Glutamatergic neuron (in vitro differentiated cells): Measurements from ENCODE around the gene GPR108. TPM values are rescaled to one million over a fixed set of nuclear protein-coding genes. Genes with fewer than 3 reads are reported as not detected.

Experiments used
- DNase-seq: peaks from one replicate; pipeline ENCODE4 v3.0.0; 2022
- H3K27ac Mint-ChIP-seq: one replicate; pipeline ENCODE4 v1.8.0; 2020; ENCODE audit warnings: mild to moderate bottlenecking, mixed read lengths, inconsistent platforms; ENCODE audit not compliant: unreplicated experiment
- H3K27me3 Mint-ChIP-seq: one replicate; pipeline ENCODE4 v1.8.0; 2020; ENCODE audit warnings: mild to moderate bottlenecking, moderate library complexity, mixed read lengths, inconsistent platforms; ENCODE audit not compliant: unreplicated experiment
- H3K36me3 Mint-ChIP-seq: one replicate; pipeline ENCODE4 v1.8.0; 2020; ENCODE audit warnings: mild to moderate bottlenecking, mixed read lengths, inconsistent platforms; ENCODE audit not compliant: unreplicated experiment
- H3K4me1 Mint-ChIP-seq: one replicate; pipeline ENCODE4 v1.8.0; 2020; ENCODE audit warnings: mild to moderate bottlenecking, low read depth, mixed read lengths, inconsistent platforms; ENCODE audit not compliant: unreplicated experiment
- H3K4me3 Mint-ChIP-seq: one replicate; pipeline ENCODE4 v1.8.0; 2020; ENCODE audit warnings: mild to moderate bottlenecking, mixed read lengths, inconsistent platforms; ENCODE audit not compliant: unreplicated experiment
- H3K9me3 Mint-ChIP-seq: one replicate; pipeline ENCODE4 v1.8.0; 2020; ENCODE audit warnings: mild to moderate bottlenecking, moderate library complexity, mixed read lengths, inconsistent platforms; ENCODE audit not compliant: unreplicated experiment
- total RNA-seq: library from RNA; stranded (reverse); fragmentation: NEBNext Ultra II Directional; extraction: Animal tissue kit (Norgen Biotek cat#: 25700); gene quantifications from one replicate; pipeline ENCODE4 v1.2.1, GENCODE V29; 2021; ENCODE audit not compliant: unreplicated experiment
- TF ChIP-seq, protein P1 (sequence below): fragments of 200-600 bp; sonication (generic); IDR thresholded peaks from one replicate; pipeline ENCODE4 v1.5.0; 2021; ENCODE audit not compliant: partially characterized antibody, unreplicated experiment

GPR108 gene
- total RNA-seq, 1 donor from 2014 or later: 44.2 TPM

DNA sequence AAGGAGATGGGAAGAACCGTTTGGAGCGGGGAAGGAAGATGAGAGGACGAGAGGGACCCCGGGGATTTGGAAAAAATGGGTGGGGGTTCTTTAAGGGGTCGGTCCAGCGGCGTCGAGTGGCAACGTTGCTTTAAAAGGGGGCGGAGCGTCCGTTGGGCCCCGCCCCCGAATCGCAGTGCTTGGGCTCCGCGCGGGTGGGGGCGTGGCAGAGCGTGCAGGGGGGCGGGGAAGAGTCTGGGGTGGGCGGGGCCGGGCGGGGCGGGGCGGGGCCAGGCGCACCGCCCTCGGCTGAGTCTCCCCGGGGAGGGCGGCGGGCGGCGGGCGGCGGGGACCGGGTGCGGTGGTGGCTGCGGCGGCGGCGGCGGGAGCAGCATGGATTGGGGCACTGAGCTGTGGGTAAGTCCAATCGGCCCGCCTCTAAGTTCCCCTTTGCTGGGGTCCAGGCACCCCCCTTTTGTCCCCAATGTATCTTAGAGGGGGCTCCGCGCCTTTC, 2.1 kb upstream of the GPR108 start, which contains the start of gene TRIP10:
TSS of gene TRIP10 (plus strand) at position 291 of the 493 bp plus-strand sequence. CDS start at position 373, 82 bp downstream.
- DNase-seq: peak; percentile 83
- Mint-ChIP-seq H3K27ac (peak within 1 kb of the TSS; percentile 97), H3K9me3 (peaks cover 16% of the 10 kb centered on the region), H3K4me3 (peak within 1 kb of the TSS; percentile 88), H3K4me1 (peaks cover 19% of the 10 kb centered on the region), H3K27me3 (peaks cover 12% of the 10 kb centered on the region), H3K36me3 (no peaks in the 10 kb centered on the region)
- TF ChIP-seq, protein P1, sequence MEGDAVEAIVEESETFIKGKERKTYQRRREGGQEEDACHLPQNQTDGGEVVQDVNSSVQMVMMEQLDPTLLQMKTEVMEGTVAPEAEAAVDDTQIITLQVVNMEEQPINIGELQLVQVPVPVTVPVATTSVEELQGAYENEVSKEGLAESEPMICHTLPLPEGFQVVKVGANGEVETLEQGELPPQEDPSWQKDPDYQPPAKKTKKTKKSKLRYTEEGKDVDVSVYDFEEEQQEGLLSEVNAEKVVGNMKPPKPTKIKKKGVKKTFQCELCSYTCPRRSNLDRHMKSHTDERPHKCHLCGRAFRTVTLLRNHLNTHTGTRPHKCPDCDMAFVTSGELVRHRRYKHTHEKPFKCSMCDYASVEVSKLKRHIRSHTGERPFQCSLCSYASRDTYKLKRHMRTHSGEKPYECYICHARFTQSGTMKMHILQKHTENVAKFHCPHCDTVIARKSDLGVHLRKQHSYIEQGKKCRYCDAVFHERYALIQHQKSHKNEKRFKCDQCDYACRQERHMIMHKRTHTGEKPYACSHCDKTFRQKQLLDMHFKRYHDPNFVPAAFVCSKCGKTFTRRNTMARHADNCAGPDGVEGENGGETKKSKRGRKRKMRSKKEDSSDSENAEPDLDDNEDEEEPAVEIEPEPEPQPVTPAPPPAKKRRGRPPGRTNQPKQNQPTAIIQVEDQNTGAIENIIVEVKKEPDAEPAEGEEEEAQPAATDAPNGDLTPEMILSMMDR: no peak

DNA sequence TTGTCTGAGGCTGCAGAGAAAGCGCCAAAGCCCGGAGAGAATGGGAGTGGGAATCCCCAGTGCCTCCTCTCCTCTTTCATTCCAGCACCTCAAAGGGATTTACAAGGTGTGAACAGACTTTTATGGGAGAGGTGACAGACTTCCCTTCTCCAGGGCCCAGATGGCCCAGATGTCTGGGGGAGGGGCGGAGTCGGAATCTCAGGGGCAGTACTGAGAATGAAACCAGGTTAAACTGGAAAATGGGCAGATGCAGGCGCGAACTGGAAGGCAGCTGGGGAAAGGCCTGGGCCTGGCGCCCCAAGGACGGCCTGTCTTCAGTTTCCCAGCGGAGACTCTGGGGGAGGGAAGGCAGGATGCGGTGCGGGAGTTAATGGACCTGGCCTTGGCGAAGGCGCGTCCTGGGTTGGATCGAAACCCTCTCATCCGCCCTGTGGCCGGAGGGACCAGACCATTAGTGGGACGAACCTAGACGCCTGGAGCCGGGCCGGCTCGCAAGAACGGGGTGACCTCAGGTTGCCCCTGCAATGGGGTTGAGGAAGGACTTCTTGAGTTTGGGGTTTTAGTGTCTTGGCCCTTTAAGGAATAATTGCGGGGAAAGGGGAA, 1.5 kb upstream of the GPR108 start:
- Mint-ChIP-seq H3K27me3 (peaks cover 12% of the 10 kb centered on the region), H3K4me1 (peaks cover 19% of the 10 kb centered on the region), H3K9me3 (peaks cover 17% of the 10 kb centered on the region), H3K36me3 (no peaks in the 10 kb centered on the region), H3K4me3 (peak overlapping the region; percentile 88), H3K27ac (peak overlapping the region; percentile 97)
- TF ChIP-seq, protein P1: no peak
- peak; percentile 64 for DNase-seq

DNA sequence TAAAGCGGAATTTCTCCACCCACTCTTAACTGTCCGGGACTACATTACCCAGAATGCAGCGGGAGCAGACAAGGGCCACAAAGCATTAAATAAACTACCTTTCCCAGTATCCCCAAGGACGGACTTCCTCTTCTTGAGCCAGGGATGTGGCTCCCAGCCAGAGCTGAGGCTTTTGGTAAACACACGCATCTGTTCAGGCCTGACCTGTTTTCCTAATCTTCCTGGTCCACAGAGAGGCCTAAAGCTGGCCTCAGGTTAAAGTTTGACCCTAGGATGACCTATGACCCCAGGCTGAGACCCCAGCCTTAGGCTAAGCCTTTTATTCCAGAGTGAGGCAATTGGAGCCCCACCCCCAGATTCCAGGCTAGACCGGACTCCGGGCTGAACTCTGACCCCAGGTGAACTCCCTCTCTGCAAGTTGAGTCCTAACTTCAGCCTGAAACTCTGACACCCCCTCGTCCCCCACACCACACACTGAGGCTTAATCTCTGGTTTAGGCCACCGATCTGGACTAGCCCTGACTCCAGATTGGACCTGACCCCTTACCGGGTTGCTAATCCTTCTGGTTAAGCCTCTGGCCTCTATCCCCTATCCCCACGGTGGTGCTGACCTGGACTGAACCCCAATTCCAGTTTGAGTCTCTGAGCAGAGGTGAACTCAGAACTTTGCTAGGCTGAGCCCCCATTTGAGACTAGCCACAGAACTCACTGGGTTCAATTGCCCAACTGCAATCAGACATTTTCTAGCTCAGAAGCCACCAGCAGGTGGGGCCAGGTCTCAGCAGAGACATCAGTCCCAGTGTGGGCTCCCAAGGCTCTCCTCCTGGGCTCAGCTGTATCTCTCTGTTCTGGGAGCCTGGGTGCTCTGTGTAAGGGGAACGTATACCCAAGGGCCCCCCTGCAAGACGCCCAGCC, 750 bp upstream of the GPR108 start:
- peaks cover 17% of the 10 kb centered on the region for H3K9me3 Mint-ChIP-seq
- peaks cover 10% of the 10 kb centered on the region for H3K27me3 Mint-ChIP-seq
- peaks cover 19% of the 10 kb centered on the region for H3K4me1 Mint-ChIP-seq
- H3K36me3 Mint-ChIP-seq: no peaks in the 10 kb centered on the region
- TF ChIP-seq, protein P1: peak; percentile 40
- peak; percentile 74 for DNase-seq
- peak overlapping the region; percentile 97 for H3K27ac Mint-ChIP-seq
- H3K4me3 Mint-ChIP-seq: peak overlapping the region; percentile 88

DNA sequence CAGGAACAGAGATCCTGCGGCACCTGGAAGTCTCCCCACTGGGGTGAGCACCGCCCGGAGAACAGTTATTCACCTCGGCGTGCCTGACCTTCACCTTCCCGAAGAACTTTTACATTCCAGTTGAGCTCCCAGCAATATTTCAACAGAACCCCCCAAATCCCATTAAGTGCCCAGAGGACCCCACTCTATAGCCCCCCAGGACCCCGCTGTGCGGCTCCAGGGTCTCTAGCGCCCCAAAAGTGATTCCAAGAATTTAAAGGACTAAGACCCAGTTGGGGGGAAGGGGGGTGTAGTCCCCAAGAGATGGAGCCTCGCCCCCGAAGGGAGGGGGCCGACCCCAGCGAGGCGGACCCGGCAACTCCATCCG, 480 bp downstream of the GPR108 start:
- Mint-ChIP-seq H3K36me3 (no peaks in the 10 kb centered on the region), H3K4me3 (peak overlapping the region; percentile 98), H3K4me1 (peaks cover 21% of the 10 kb centered on the region), H3K9me3 (peaks cover 17% of the 10 kb centered on the region), H3K27ac (peak overlapping the region; percentile 94), H3K27me3 (peaks cover 10% of the 10 kb centered on the region)
- TF ChIP-seq, protein P1: no peak
- DNase-seq: no peak
